Cardiac atrium fibroblast (primary cell): ENCODE data around the gene VPS29. TPM values are rescaled to one million over a fixed set of nuclear protein-coding genes. Genes with fewer than 3 reads are reported as not detected.

Experiments
- total RNA-seq: library from RNA; depleted of rRNA; stranded (reverse); fragments of >200 nt; gene quantifications from 2 replicates; pipeline ENCODE4 v1.2.3, GENCODE V29; 2015

Gene VPS29
- 46.3 and 63.9 TPM in 2 replicates for total RNA-seq

DNA sequence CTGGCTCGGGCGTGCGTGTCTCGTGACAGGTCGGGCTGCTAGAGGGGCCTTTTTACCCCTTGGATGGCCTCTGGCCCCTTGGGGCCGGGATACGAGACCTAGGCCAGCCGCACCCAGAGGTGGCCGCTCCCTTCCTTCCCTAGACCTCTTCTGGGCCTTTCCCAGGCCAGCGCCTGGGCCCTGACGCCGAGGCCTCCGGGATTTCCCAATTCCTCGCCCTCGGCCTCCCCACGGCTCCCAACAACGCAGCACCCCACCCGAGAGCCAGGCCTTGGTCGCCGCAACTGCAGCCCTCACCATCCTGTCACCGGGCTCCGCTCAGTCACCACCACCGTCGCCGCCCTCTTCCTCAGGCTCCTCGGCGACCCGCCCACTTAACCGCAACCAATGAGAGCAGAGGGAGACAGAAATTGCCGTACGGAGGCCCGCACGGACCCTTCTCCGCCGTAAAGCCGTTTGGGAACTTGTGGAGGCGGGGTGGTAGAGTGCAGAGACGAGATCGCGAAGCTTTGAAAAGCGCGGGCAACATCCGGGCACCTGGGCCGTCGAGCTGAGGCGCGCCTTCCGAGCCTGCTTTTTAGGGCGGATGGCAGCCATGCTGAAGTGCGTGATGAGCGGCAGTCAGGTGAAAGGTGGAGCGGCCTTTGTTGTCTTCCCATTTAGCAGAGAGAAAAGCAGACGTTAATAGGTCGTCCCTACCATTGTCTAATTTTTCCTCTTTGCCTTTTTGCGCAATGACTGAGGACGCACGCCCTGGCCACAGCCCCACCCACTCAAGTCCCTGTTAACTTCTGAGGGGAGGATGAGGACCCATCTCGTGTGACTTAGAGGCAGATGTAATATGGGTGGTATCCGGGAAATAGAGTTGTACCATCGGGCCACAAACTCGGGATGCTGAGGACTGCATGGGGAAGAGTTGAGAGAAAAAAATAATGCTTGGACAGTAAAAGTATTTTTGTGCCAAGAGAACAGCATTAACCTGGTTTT lies at the start of gene VPS29, which contains the start of gene RAD9B:
TSS of gene VPS29 (minus strand) at position 360 of the 987 bp plus-strand sequence. CDS start at position 300, 60 bp downstream.
TSS of gene RAD9B (plus strand) at position 580 of the 987 bp plus-strand sequence. CDS start at position 587, 7 bp downstream.

DNA sequence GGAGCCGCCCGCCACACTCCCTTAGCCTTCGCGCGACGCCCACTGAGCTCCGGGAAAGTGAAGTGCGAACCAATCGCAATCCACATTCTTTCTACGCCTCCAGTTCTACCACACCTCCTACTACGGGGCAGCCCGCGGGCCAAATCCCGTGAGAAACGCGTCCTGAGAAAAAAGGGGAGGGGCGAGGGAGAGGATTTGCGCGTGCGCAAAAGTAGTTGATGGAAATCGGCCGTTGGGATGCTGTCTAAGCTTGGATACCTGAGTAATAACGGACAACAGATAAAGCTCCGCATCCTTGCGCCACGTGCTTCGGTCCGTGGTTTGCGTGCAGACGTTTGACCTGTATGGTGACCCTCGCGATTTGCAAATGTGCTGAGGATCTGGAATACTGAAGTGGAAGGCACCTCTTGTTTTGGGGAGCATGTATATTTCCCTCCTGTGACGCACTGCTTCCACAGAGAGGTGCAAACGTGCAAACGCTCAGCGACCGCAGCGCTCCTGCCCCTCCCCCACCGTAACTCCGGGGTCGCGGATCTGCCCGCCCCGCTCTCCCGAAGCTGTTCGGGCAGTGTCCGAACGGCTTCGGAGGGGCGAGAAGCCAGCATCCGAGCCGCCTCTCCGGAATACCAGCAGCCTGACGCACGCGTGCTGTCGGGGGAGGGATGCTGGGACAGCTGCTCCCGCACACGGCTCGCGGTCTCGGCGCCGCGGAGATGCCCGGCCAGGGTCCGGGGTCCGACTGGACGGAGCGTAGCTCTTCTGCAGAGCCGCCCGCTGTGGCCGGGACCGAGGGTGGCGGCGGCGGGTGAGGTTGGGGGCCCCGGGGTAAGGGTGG lies 33.5 kb downstream of the VPS29 start, which contains the start of the genes FAM216A and GPN3:
TSS of gene FAM216A (plus strand) at position 632 of the 835 bp plus-strand sequence. CDS start at position 663, 31 bp downstream.
TSS of gene GPN3 (minus strand) at position 44 of the 835 bp plus-strand sequence. CDS start 54 bp downstream, outside the sequence.

DNA sequence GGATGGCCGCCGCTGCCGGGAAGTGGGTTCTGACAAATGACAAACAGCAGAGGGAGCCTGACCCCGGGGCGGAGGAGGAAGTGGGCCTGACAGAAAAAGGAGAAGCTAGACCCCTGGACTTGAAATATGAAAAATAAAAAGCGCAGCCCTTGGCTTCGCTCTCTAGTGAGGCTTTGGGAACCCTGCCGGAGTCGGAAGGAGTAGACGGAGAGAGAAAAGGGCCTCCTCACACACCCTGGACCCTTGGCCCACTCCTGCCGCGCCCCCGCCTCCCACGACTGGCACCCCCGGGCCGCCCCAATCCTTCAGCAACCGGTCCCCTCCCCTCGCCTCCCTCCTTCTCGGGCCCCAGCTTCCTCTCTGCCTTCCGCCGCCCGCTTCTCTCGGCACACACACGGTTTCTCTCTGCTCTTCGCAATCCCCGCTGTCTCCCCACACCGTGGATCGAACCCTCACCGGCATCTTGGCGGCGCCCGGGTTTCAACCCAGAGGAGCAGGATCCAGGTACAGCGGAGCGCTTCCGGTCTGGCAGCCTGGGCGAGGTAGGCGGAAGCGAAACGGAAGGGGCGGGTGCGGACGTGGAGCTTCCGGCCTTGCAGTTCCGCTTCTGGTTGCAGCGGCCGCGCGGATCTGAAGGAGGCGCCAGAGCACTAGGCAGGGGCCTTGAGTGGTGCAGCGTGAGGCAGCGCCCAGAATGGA lies 52.0 kb downstream of the VPS29 start, which contains the start of gene ARPC3:
TSS of gene ARPC3 (minus strand) at position 539 of the 699 bp plus-strand sequence. CDS start at position 462, 77 bp downstream.

Other genes with a start within 250 kb of the VPS29 start
- 93.2 and 107 TPM in 2 replicates for gene ATP2A2, start 220.9 kb downstream of the VPS29 start, total RNA-seq
- gene ANAPC7, start 98.4 kb downstream of the VPS29 start, total RNA-seq = 21.5 and 32.1 TPM in 2 replicates
- 711 and 909 TPM in 2 replicates for gene ARPC3, start 51.8 kb downstream of the VPS29 start, total RNA-seq
- 15.6 and 23.1 TPM in 2 replicates for gene GPN3, start 33.9 kb downstream of the VPS29 start, total RNA-seq
- gene FAM216A, start 33.3 kb downstream of the VPS29 start, total RNA-seq = 12.5 and 14.3 TPM in 2 replicates
- gene RAD9B, start 220 bp upstream of the VPS29 start, total RNA-seq = under 0.01 TPM in 1 of 2 replicates, not detected in the other
- 2.3 and 3.6 TPM in 2 replicates for gene PPTC7, start 81.2 kb upstream of the VPS29 start, total RNA-seq
- 36.6 and 42.6 TPM in 2 replicates for gene TCTN1, start 112.0 kb upstream of the VPS29 start, total RNA-seq
- gene HVCN1, start 187.0 kb upstream of the VPS29 start, total RNA-seq = 3.4 TPM in 2 replicates
- 79.4 and 81.6 TPM in 2 replicates for gene PPP1CC, start 240.8 kb upstream of the VPS29 start, total RNA-seq